MM.1S (cell line): Measurements from ENCODE around the gene FOXD4L1.
"Not testable (repeated sequence)": the region's sequence is repeated elsewhere in the genome, so short reads cannot be mapped to it uniquely, and the experiment has no call there.

Experiments
- EZH2 ChIP-seq: fragments of 300-600 bp; sonication (generic); optimal IDR thresholded peaks from 2 replicates; pipeline ENCODE3; 2017; ENCODE audit warnings: low read depth, mild to moderate bottlenecking, antibody characterized with exemption, low read length, mixed read lengths
- EZH2phosphoT487 ChIP-seq: fragments of 300-600 bp; sonication (generic); IDR thresholded peaks from 2 replicates; pipeline ENCODE4 v1.6.1; 2018; ENCODE audit warnings: antibody characterized with exemption, low read length
- TF ChIP-seq, protein P1 (sequence below): fragments of 300-600 bp; sonication (generic); IDR thresholded peaks from 2 replicates; pipeline ENCODE4 v1.5.1; 2016; ENCODE audit warnings: antibody characterized with exemption, low read length, mixed read lengths

DNA sequence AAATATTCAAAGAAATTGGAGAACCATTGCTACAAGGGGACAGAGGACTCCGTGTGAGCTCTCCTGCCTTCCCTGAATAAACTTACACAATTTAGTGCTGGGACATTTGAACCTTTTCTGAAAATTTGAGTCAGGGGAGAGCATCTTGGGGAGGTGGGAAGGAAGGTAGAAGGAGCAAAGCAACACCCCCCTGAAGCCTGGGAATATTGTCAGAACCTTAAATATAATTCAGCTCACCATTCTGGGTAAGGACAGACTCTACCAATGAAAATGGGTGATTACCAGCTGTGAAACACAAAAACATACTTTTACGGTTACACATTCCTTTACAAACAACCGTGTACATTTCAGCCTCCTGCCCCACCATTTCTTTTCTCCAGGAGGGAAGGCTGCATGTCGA lies at the start of gene FOXD4L1:
- not testable (repeated sequence) for TF ChIP-seq EZH2, EZH2phosphoT487
- TF ChIP-seq, protein P1, sequence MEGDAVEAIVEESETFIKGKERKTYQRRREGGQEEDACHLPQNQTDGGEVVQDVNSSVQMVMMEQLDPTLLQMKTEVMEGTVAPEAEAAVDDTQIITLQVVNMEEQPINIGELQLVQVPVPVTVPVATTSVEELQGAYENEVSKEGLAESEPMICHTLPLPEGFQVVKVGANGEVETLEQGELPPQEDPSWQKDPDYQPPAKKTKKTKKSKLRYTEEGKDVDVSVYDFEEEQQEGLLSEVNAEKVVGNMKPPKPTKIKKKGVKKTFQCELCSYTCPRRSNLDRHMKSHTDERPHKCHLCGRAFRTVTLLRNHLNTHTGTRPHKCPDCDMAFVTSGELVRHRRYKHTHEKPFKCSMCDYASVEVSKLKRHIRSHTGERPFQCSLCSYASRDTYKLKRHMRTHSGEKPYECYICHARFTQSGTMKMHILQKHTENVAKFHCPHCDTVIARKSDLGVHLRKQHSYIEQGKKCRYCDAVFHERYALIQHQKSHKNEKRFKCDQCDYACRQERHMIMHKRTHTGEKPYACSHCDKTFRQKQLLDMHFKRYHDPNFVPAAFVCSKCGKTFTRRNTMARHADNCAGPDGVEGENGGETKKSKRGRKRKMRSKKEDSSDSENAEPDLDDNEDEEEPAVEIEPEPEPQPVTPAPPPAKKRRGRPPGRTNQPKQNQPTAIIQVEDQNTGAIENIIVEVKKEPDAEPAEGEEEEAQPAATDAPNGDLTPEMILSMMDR, result not testable (repeated sequence)
